OCI-LY7 (cell line): ENCODE measurements around the gene EEF1A1. TPM values are rescaled to one million over a fixed set of nuclear protein-coding genes. Genes with fewer than 3 reads are reported as not detected.
"Not testable (repeated sequence)": the region's sequence is repeated elsewhere in the genome, so short reads cannot be mapped to it uniquely, and the experiment has no call there.

Experiments
- BruUV-seq: library from RNA; stranded (reverse); fragments of 400-500 nt; replicated peaks from 2 replicates; lab custom pipeline; 2021; lab: Mats Ljungman, UMichigan
- CTCF ChIA-PET: fragments of 300-600 bp; sonication (Branson Sonifier 250); formaldehyde crosslinking; loops from one replicate; lab custom pipeline; 2022; ENCODE audit warnings: antibody characterized with exemption; ENCODE audit not compliant: unreplicated experiment; lab: Charles Lee
- POLR2A ChIA-PET: fragments of 300-600 bp; sonication (Branson Sonifier 250); formaldehyde crosslinking; loops from one replicate; lab custom pipeline; 2022; ENCODE audit warnings: antibody characterized with exemption; lab: Charles Lee
- DNase-seq: peaks from one replicate; pipeline ENCODE4 v3.0.0-alpha.2; 2015; ENCODE audit warnings: low spot score
- H2AFZ ChIP-seq: fragments of 200-600 bp; sonication (generic), shearing (Covaris generic); 2 replicates; pipeline ENCODE4 v1.6.1; 2014; ENCODE audit warnings: mild to moderate bottlenecking, antibody characterized with exemption, low read length, moderate library complexity
- H3K27ac ChIP-seq: fragments of 200-600 bp; sonication (generic); 2 replicates; pipeline ENCODE4 v1.5.1; 2014; ENCODE audit warnings: mixed run types, low read depth, mild to moderate bottlenecking, moderate library complexity, low read length, inconsistent platforms; ENCODE audit not compliant: poor library complexity, severe bottlenecking
- H3K36me3 ChIP-seq: fragments of 200-600 bp; sonication (generic); 2 replicates; pipeline ENCODE4 v1.6.1; 2014; ENCODE audit warnings: mild to moderate bottlenecking, antibody characterized with exemption, low read length, moderate library complexity, mixed read lengths; ENCODE audit not compliant: insufficient read depth
- H3K4me1 ChIP-seq: fragments of 200-600 bp; sonication (generic); 2 replicates; pipeline ENCODE4 v1.5.1; 2014; ENCODE audit warnings: mild to moderate bottlenecking, low read length; ENCODE audit not compliant: insufficient read depth, poor library complexity, severe bottlenecking
- H3K4me2 ChIP-seq: fragments of 200-600 bp; sonication (generic); 2 replicates; pipeline ENCODE4 v1.6.1; 2014; ENCODE audit warnings: mild to moderate bottlenecking, low read length
- H3K4me3 ChIP-seq: fragments of 200-600 bp; sonication (generic); 2 replicates; pipeline ENCODE4 v1.5.1; 2014; ENCODE audit warnings: mild to moderate bottlenecking, low read depth, low read length; ENCODE audit not compliant: poor library complexity, severe bottlenecking
- H3K79me2 ChIP-seq: fragments of 200-600 bp; sonication (generic); 2 replicates; pipeline ENCODE4 v1.6.1; 2016; ENCODE audit warnings: low read depth, mild to moderate bottlenecking, low read length, moderate library complexity, mixed read lengths; ENCODE audit not compliant: insufficient read depth
- H3K9me2 ChIP-seq: fragments of 200-600 bp; sonication (generic); 2 replicates; pipeline ENCODE4 v1.6.1; 2016; ENCODE audit warnings: mild to moderate bottlenecking, low read length, mixed read lengths; ENCODE audit not compliant: insufficient read depth
- H3K9me3 ChIP-seq: fragments of 200-600 bp; sonication (generic); 2 replicates; pipeline ENCODE4 v1.6.1; 2014; ENCODE audit warnings: mild to moderate bottlenecking, mixed run types, low read length, mixed read lengths
- H4K20me1 ChIP-seq: fragments of 200-600 bp; sonication (generic); 2 replicates; pipeline ENCODE4 v1.6.1; 2014; ENCODE audit warnings: mild to moderate bottlenecking, antibody characterized with exemption, low read length, moderate library complexity, mixed read lengths; ENCODE audit not compliant: insufficient read depth
- EZH2phosphoT487 ChIP-seq: fragments of 200-600 bp; sonication (generic); IDR thresholded peaks from 2 replicates; pipeline ENCODE4 v1.6.1; 2018; ENCODE audit warnings: low read depth, borderline replicate concordance, mild to moderate bottlenecking, mixed run types, antibody characterized with exemption, low read length, moderate library complexity, mixed read lengths
- intact Hi-C: fragments of 100-400 bp; cut with micrococcal nuclease; formaldehyde crosslinking; loops from one replicate; pipeline ENCODE4 v1.10.0; 2022; ENCODE audit not compliant: unreplicated experiment
- total RNA-seq, 2 experiments: library from RNA; depleted of rRNA in 1 of 2; stranded (reverse); fragments of >200 nt in 1 of 2; shearing (Covaris generic) in 1 of 2; gene quantifications; 2 replicates each; pipeline ENCODE4 v1.2.3, GENCODE V29; 2014 to 2022
- TF ChIP-seq, protein P1 (sequence below): fragments of 200-600 bp; sonication (generic); conservative IDR thresholded peaks from 2 replicates; pipeline ENCODE4 v1.5.1; 2014; ENCODE audit warnings: mild to moderate bottlenecking, antibody characterized with exemption, low read length, moderate library complexity, mixed read lengths

The EEF1A1 gene
- total RNA-seq, 2 experiments from 2014 or later: 8,152 to 8,197 TPM

- POLR2A ChIA-PET: interaction anchor here (0.5 to 1.7 kb wide), 6 partner anchors 16 to 173 kb away, joined by 3 to 4 read pairs (median 4); no protein-coding TSS in a partner anchor
- H3K9me2 ChIP-seq: no peaks in the 10 kb centered on the region
- no peak overlapping the region for H3K27ac ChIP-seq
- no peaks in the 10 kb centered on the region for H3K79me2 ChIP-seq
- no TSS peak for BruUV-seq
- DNase-seq: no peak
- H3K4me2 ChIP-seq: no peak overlapping the region
- CTCF ChIA-PET: interaction anchor here (1.0 to 1.2 kb wide), 2 partner anchors 15 to 17 kb away, joined by 3 to 4 read pairs; no protein-coding TSS in a partner anchor
- intact Hi-C loops: no loop called here
- TF ChIP-seq, protein P1, sequence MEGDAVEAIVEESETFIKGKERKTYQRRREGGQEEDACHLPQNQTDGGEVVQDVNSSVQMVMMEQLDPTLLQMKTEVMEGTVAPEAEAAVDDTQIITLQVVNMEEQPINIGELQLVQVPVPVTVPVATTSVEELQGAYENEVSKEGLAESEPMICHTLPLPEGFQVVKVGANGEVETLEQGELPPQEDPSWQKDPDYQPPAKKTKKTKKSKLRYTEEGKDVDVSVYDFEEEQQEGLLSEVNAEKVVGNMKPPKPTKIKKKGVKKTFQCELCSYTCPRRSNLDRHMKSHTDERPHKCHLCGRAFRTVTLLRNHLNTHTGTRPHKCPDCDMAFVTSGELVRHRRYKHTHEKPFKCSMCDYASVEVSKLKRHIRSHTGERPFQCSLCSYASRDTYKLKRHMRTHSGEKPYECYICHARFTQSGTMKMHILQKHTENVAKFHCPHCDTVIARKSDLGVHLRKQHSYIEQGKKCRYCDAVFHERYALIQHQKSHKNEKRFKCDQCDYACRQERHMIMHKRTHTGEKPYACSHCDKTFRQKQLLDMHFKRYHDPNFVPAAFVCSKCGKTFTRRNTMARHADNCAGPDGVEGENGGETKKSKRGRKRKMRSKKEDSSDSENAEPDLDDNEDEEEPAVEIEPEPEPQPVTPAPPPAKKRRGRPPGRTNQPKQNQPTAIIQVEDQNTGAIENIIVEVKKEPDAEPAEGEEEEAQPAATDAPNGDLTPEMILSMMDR: no peak
- no peak for TF ChIP-seq EZH2phosphoT487
- H3K4me3 ChIP-seq: no peak overlapping the region
- H3K9me3 ChIP-seq: no peaks in the 10 kb centered on the region
- no peaks in the 10 kb centered on the region for H4K20me1 ChIP-seq
- H3K36me3 ChIP-seq: no peaks in the 10 kb centered on the region
- no peak overlapping the region for H2AFZ ChIP-seq
- peaks cover 12% of the 10 kb centered on the region for H3K4me1 ChIP-seq
Observed at GRCh38 chr6:73558624-73559398, 38.0 kb upstream of the EEF1A1 start.

- Histone ChIP-seq H4K20me1 (no peaks in the 10 kb centered on the region), H3K27ac (no peak overlapping the region), H3K79me2 (no peaks in the 10 kb centered on the region), H3K9me2 (no peaks in the 10 kb centered on the region), H3K4me2 (no peak overlapping the region), H3K36me3 (no peaks in the 10 kb centered on the region), H3K4me3 (no peak overlapping the region), H3K4me1 (peaks cover 12% of the 10 kb centered on the region), H3K9me3 (no peaks in the 10 kb centered on the region), H2AFZ (no peak overlapping the region)
- CTCF ChIA-PET: no interaction called here
- intact Hi-C loops: no loop called here
- TF ChIP-seq, protein P1: no peak
- no peak for TF ChIP-seq EZH2phosphoT487
- POLR2A ChIA-PET: interaction anchor here (0.7 to 1.4 kb wide), 3 partner anchors 13 to 30 kb away, joined by 3 to 5 read pairs (median 4); no protein-coding TSS in a partner anchor
- DNase-seq: no peak
- no TSS peak for BruUV-seq
Observed at GRCh38 chr6:73556836-73557235, 36.0 kb upstream of the EEF1A1 start.

DNA sequence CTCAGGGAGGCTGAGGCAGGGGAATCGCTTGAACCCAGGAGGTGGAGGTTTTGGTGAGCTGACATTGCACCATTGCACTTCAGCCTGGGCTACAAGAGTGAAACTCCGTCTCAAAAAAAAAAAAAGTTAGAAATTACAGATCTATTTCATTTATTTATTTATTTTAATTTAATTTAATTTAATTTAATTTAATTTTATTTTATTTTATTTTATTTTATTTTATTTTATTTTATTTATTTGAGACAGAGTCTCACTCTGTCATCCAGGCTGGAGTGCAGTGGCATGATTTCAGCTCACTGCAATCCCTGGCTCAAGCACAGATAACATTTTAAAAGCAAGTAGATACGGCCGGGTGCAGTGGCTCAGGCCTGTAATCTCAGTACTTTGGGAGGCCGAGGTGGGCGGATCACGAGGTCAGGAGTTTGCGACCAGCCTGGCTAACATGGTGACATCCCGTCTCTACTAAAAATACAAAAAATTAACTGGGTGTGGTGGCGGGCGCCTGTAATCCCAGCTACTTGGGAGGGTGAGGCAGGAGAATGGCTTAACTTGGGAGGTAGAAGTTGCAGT lies 34.6 kb upstream of the EEF1A1 start:
- BruUV-seq, CTCF ChIA-PET: not testable (repeated sequence)
- POLR2A ChIA-PET: interaction anchor here (0.9 to 1.0 kb wide), 2 partner anchors 13 to 31 kb away, joined by 3 to 5 read pairs; no protein-coding TSS in a partner anchor

DNA sequence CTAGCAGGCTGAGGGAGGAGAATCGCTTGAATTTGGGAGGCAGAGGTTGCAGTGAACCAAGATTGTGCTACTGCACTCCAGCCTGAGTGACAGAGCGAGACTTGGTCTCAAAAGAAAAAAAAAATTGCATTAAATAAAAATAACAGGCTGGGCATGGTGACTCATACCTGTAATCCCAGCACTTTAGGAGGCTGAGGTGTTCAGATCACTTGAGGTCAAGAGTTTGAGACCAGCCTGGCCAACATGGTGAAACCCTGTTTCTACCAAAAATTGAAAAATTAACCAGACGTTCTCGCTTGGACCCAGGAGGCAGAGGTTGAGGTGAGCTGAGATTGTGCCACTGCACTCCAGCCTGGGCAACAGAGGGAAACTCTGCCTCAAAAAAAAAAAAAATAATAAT lies 30.3 kb upstream of the EEF1A1 start:
- H3K4me1 ChIP-seq, H4K20me1 ChIP-seq, H3K36me3 ChIP-seq, BruUV-seq, H3K9me2 ChIP-seq, CTCF ChIA-PET, DNase-seq, H3K4me2 ChIP-seq, H3K4me3 ChIP-seq, intact Hi-C loops, H3K9me3 ChIP-seq, H3K79me2 ChIP-seq, H2AFZ ChIP-seq, H3K27ac ChIP-seq: not testable (repeated sequence)
- POLR2A ChIA-PET: interaction anchor here (0.5 to 1.0 kb wide), 2 partner anchors 30 to 56 kb away, joined by 3 read pairs; no protein-coding TSS in a partner anchor

More for the DNA sequence above, 34.6 kb upstream of the EEF1A1 start:
- H3K4me2 ChIP-seq, H3K9me2 ChIP-seq, H3K36me3 ChIP-seq, DNase-seq, H3K4me3 ChIP-seq, H4K20me1 ChIP-seq, H2AFZ ChIP-seq, H3K27ac ChIP-seq, H3K4me1 ChIP-seq, H3K79me2 ChIP-seq, intact Hi-C loops, H3K9me3 ChIP-seq: not testable (repeated sequence)
